Activated CD8-positive, alpha-beta memory T cell treated with anti-CD3 and anti-CD28 coated beads, Interleukin-2, amount 50 U/mL, for 1 hour (primary cell): ENCODE results near the gene AARS1.
"Not testable (repeated sequence)": the region's sequence is repeated elsewhere in the genome, so short reads cannot be mapped to it uniquely, and the experiment has no call there.

Experiments
- DNase-seq: peaks from one replicate; pipeline ENCODE4 v3.0.0-alpha.2; 2020; ENCODE audit errors: extremely low read depth

Gene AARS1

DNA sequence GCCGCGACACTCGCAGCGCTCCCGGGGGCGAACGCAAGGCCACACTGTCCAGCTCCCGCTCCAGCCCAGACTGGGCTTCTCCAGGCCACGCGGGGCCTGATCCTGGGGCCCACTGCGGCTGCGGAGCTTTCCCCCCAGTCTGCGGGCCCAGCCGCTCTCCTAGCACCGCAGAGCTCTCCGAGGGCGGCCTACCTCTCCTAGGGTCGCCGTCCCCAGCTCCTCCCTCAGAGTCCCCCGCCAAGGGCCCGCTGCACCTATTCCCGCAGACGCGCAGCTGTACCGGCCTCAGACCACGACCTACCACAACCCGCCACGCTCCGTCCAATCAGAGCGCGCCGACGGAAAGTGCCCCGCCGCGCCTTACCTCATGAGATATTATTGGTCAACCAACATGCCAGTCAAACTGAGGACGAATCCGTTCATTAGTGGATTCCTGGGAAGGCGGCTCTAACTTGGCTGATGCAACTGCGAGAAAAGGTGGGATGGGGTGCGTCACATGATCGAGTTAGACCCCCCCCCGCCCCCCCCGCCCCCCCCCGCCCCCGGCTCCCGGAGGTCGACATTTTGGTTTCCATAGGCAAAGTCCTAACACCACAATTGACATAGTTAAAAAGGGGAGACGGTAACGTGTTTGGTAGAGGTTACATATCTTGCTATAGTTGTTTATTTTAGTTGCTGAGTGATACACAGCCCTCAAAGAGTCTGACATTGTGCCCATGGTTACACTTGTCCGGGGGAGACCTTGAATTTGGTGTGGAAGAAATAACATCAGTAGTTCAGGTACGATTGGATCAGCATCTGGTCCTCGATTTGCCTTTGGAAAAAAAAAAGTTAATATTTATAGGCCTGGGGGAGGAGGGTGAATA is at the start of gene AARS1:
AARS1 (minus strand) TSS at position 278 of the 866 bp plus-strand sequence. CDS start 6,743 bp downstream, outside the sequence.
- DNase-seq, result peak; percentile 91

DNA sequence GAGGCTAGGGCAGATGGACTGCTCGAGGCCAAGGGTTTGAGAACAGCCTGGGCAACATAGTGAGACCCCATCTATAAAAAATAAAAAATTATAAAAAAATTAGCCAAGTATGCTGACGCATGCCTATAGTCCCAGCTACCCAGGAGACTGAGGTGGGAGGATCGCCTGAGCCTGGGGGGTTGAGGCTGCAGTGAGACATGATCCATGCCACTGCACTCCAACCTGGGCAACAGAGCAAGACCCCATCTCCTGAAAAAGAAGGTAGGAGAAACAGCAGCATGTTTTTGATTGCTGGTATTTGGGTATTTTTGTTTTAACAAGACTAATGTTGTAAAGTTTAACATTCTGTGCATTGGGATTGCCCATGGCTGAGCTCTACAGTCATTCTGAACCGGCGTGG is 48.5 kb upstream of the AARS1 start:
- DNase-seq, result no peak

DNA sequence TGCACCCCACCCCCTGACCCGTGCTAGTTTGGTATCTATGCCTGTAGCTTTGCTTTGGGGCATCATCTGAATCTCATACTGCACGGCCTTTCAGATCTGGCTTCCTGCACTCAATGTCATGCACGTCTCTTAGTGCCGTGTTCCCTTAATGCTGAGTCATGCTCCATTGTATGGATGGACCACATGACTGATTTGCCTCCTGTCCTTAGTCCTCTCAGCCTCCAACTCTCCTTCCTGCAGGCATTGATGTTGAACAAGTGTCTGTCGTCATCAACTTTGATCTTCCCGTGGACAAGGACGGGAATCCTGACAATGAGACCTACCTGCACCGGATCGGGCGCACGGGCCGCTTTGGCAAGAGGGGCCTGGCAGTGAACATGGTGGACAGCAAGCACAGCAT is 43.4 kb upstream of the AARS1 start:
- DNase-seq, result not testable (repeated sequence)

DNA sequence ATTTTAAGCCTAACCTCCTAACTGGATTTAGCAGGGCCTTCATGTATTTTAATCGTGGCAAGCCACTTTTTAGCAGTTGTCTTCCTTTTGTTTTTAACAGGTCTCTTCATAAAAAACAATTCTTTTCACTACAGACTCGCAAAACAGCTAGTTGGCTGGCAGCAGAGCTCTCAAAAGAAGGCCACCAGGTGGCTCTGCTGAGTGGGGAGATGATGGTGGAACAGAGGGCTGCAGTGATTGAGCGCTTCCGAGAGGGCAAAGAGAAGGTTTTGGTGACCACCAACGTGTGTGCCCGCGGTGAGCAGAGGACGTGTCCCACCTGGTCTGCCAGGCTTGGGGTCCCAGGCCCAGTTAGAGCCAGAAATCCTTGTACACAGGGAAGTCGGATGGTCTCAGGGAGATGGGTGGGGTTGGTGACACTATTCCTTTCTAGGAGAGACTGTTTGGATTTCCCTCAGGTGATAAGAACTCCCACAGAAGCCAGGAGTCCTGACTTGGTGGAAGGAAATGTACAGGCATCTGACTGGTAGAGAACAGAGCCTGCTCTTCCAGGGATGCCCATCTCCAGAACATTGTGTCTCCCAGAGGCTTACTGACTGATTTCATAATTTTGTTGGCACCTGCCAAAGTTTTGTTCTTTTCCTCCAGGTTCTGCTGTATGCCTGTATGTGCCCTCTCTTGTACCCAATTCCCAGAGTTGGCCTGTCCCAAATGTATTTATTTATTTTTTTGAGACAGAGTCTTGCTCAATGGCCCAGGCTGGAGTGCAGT is 42.5 kb upstream of the AARS1 start:
- DNase-seq, result no peak

DNA sequence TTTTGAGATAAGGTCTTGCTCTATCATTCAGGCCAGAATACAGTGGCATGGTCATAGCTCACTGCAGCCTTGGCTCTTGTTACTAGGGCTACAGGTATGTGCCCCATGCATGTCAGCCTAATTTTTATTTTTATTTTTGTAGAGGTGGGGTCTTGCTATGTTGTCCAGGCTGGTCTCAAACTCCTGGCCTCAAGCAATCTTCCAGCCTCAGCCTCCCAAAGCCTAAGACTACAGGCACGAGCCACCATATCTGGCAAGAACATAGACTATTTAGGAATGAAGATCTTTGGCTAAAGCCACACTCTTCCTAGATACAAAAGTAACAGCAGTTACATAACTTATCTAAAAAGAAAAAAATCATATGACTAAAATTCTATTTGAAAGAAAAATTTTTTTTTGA is 41.8 kb upstream of the AARS1 start:
- no peak for DNase-seq

DNA sequence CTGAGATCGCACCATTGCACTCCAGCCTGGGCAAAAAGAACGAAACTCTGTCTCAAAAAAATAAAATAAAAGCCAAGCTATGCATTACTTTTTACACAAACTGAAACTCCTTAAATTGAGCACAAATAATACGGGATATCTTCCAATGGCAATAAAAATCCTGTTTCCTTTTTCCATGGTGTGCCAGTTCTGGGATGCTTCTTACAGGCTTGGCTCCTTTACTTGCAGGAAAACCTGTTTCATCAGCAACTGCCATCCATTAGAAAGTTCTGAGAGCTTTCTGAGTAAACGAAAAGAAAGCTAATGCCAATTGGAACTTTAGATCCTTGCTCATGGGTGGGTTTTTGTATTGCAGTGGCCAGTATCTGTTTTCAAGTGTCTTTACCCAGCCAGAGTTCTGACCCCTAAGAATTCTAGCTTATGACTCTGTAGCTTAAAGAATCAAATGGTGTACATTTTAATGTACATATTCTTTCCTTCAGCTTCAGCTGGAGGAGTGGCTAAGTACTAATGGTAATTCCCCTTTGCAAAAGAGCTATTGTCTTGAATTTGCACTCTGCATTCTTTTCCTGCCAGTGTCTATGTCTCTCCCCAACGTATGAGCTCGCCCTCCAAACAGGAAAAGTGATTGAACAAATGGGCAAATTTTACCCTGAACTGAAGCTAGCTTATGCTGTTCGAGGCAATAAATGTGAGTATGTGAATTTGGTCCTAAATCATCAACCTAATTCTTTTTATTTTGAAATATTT is 35.9 kb upstream of the AARS1 start:
- DNase-seq, result no peak

DNA sequence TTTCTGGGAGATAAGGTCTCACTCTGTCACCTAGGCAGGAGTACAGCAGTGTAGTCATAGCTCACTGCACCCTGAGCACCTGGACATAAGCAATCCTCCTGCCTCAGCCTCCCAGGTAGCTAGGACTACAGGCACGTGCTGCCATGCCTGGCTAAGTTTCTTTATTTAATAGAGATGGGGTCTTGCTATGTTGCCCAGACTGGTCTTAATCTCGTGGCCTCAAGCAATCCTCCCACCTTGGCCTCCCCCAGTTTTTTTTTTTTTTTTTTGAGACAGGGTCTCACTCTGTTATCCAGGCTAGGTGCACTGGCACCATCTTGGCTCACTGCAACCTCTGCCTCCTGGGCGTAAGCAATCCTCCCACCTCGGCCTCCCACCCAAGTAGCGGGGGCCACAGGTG is 30.8 kb upstream of the AARS1 start:
- DNase-seq, result no peak

DNA sequence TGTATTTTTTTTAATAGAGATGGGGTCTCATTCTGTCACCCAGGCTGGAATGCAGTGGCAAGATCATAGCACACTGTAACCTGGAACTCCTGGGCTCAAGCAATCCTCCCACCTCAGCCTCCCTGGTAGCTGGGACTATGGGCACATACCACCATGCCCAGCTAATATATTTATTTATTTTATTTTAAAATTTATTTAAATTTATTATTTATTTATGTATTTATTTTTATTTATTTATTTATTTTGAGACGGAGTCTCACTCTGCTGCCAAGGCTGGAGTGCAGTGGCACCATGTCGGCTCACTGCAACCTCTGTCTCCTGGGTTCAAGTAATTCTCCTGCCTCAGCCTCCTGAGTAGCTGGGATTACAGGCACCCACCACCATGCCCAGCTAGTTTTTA is 18.4 kb upstream of the AARS1 start:
- DNase-seq, result not testable (repeated sequence)

DNA sequence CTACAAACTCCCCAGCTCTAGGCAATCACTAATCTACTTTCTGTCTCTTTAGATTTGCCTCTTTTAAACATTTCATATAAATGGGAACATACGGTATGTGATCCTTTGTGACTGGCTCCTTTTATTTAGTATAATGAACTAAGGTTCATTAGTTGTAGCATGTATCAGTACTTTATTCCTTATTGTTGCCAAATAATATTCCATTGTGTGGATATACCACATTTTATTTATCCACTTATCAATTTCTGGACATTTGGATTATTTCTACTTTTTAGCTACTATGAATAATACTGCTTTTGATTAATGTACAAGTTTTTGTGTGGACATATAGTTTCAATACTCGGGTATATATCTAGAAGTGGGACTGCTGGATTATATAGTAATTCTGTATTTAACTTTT is 17.6 kb upstream of the AARS1 start:
- no peak for DNase-seq

DNA sequence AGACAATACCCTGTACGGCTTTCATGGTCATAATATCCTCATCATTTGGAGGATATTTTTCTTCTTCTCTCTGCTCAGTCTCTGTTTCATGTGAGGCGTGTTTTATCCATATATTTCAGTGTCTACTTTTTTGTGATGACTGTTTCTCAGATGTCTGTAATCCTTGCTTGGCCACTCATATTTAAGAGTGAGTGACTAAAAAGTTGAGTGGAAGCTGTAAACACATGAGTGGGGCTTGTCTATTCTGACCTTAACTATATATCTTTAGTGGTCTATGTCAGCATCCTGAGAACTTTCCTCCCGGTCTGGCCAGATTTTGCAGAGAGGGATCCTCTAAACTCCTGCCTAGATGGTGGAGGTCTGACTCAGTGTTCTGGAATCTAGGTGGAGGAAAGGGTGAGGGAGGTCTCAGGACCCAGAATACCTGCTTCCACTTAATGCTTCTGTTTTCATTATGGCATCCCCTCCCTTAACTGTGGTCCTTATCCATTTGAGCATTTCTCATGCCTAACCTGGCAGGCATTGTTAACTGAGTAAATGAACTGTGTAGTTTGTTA is 15.7 kb upstream of the AARS1 start:
- no peak for DNase-seq

DNA sequence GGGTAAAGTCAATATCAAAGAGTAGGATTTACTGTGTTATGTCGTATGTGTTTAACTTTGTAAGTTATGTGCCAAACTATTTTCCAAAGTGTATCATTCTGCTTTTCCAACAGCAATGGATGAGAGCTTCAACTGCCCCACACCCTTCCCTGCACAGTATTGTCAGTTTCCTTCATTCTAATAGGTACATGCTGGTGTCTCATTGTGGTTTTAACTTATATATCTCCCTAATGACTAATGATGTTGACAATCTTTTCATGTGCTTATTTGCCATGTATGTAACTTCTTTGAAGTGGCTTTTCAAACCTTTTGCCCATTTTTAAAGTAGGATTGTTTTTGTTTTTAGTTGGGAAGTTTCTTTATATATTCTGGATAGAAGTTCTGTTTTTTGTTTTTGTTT is 13.4 kb upstream of the AARS1 start:
- DNase-seq, result no peak

DNA sequence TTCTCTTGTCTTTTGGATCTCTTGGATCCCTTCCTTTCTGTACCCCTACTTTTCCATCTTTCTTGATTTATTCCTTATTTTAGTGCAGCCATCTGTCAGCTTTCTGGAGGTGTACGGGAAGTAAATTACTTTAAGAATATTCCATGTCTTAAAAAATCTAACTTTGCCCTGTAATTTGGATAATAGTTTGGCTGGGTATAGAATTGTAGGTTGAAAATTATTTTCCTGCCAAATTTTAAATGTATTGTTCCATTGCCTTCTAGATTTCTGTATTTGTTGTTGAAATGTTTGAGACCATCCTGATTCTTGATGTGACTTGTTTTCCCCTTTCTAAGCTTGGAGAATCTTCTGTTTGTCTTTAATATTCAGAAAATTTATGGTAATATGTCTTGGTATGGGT is 11.8 kb upstream of the AARS1 start:
- DNase-seq, result no peak

DNA sequence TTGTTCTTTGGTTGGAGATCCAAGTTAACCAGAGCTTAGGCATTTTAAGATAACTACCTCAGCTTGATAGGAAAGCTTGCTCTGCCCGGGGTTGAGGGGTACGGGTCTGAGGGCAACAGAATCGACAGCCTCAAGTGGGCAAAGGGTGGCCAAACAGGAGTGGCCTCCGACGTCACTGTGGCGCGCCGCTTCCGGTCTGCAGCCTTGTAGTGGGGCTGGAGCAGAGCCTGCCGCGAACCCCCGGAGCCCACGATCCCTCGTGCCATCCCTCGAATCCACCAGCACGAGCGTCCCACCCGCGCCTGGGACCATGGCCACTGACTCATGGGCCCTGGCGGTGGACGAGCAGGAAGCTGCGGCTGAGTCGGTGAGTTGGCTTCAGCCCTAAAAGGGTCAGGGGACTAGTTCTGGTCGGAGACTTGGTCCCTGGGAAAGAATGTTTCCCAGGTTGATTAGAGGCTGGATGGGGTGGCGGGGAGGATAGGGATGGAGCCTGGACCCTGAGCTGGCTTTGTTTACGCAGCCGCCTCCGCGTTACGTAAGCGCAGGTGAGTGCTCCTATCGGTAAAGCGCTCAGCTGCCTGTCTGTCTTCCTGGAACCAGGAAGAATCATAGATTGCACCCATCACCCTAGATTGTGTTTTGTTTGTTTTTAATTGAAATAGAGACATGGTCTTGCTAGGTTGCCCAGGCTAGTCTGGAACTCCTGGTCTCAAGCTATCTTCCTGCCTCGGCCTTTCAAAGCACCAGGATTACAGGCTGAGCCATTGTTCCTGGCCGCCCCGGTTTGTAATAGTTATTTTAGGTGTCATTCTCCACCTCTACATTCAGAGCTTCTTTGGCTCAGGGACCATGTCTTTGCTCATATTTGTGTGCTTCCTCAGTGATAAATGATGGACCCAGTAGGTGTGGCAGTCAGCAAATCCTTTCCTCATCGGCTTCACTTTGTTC is 10.0 kb upstream of the AARS1 start, which contains the start of gene DDX19B:
DDX19B (plus strand) TSS at position 199 of the 951 bp plus-strand sequence; CDS start at position 311, 112 bp downstream.
- no peak for DNase-seq

DNA sequence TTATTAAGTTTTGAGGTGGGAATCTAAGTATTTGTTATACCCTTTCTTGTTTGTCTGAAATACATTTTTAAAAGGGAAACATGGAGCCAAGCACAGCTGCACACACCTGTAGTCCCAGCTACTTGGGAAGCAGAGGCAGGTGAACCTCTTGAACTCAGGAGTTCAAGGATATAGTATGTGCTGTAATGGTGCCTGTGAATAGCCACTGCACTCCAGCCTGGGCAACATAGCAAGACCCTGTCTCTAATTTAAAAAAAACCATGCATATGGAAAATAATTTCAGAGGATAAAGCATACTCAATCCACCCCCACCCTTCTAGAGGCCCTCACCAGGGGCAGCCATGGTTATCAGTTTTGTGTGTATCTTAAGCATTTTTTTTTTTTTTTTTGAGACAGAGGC is 6.3 kb upstream of the AARS1 start:
- no peak for DNase-seq

DNA sequence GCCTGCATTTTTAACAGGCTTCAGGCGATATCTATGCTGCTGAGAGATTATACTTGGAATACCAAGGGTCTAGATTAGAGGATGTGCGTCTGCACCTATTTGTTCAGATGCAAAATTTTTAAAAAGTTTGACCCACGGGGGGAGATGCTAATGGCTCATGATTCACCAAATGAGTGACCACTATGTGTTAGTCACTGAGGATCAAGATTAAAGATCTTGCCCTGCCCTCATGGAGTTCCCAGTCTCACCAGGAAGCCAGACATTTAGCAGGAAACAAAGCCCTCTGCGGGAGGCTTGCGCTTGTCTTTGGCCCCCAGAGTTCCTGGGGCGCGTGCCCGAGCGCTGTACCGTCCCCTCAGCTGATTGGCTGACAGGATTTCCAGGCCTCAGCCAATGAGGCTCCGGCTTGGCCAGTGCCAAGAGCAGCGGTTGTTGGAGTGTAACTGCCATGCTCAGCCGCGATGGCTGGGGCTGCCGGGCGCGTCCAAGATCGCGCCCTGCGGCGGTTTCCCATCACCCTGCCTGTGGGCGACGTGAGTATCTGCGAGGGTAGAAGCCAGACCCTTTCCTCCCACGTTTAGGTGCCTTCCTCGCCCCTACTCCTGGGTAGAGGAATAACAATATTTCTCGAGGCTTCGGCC is 5.2 kb upstream of the AARS1 start:
- no peak for DNase-seq

DNA sequence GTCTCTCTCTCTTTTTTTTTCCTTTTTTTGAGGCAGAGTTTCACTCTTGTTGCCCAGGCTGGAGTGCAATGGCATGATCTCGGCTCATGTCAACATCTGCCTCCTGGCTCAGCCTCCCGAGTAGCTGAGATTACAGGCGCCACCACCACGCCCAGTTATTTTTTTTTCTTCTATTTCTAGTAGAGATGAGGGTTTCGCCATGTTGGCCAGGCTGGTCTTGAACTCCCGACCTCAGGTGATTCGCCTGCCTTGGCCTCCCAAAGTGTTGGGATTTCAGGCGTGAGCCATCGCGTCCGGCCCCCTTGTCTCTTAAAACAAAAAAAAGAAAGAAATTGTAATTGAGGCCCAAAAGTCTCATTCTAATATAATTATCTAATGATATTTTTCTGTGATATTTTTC is 2.8 kb upstream of the AARS1 start:
- not testable (repeated sequence) for DNase-seq

DNA sequence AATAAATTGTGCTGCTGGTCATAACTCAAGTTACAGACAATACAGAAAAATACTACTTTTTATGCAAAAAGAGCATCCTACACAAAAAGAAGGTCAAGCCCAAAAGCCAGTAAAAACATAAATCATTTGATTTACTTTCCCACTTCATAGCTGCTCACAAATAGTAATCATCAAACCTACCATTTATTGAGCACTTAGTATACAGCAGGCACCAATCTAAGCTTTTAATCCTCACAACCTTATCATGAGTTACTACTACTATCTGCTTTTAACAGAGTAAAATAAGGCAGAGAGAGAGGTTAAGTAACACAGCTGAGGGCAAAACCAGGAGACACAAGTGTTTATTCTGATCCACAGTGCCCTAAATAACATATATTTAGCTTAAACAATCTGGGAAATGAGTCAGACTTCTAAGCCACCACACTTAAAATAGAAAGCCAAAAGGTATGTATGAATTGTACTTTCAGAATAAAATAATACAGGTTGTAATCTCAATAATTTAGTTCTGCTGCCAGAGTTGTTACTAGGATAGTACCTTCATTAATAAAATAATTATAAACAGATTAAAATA is 1.7 kb upstream of the AARS1 start:
- DNase-seq, result no peak

DNA sequence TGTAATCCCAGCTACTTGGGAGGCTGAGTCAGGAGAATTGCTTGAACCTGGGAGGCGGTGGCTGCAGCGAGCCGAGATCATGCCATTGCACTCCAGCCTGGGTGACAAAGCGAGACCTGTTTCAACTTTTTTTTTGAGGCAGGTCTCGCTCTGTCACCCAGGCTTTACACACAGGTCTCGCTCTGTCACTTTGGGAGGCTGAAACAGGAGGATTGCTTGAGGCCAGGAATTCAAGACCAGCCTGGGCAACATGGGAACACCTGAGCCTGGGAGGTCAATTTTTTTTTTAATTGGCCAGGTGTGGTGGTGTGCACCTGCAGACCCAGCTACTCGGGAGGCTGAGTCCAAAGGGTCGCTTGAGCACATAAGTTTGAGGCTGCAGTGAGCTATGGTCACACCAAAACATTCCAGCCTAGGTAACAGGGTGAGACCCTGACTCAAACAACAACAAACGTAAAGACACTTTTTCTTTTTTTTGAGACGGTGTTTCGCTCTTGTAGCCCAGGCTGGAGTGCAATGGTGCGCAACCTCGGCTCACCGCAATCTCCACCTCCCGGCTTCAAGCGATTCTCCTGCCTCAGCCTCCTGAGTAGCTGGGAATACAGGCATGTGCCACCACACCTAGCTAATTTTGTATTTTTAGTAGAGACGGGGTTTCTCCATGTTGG is 1.9 kb downstream of the AARS1 start:
- DNase-seq, result not testable (repeated sequence)

DNA sequence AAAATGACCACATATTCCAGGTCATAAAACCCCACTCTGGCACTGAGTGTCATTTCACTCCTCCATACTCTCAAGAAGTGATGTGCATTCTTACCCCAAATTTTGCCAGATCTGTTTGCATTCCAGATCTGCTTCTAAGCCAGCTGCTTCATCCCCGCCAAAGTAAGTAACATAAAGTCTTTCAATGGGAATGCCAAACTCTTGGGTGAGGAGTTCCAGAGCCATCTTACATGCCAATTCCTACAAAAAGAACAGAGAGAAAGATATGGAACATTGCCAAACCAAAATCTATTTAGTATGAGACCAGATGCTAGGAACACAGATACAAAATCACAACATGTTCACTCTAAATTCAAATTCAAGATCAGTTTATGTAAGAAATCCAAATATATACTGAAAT is 12.9 kb downstream of the AARS1 start:
- no peak for DNase-seq
